Uterus (tissue), 4 donors: ENCODE results near the gene RNF112. TPM values are rescaled to one million over a fixed set of nuclear protein-coding genes. Genes with fewer than 3 reads are reported as not detected.
A peak's percentile ranks its signal among the peaks of the same experiment; 100 is the strongest.

Source experiments
- DNase-seq, 2 donors: peaks; one replicate each; pipeline ENCODE4 v3.0.0-alpha.2; 2019 to 2020
- H3K27ac ChIP-seq, 2 donors: fragments of 200-600 bp; sonication (generic); 1 replicate in 1 of 2; 2 replicates in 1 of 2; pipeline ENCODE4 v1.5.1; 2016 to 2018
- H3K27me3 ChIP-seq, 2 donors: fragments of 200-600 bp; sonication (generic); one replicate each; pipeline ENCODE4 v1.5.1; 2018 to 2019; ENCODE audit warnings: control low read depth in 1 of 2
- H3K36me3 ChIP-seq, 2 donors: fragments of 200-600 bp; sonication (generic); one replicate each; pipeline ENCODE4 v1.5.1; 2019; ENCODE audit warnings: control low read depth in 1 of 2
- H3K4me1 ChIP-seq, 2 donors: fragments of 200-600 bp; sonication (generic); one replicate each; pipeline ENCODE4 v1.5.1; 2018 to 2019; ENCODE audit warnings: control low read depth in 1 of 2
- H3K4me3 ChIP-seq, 2 donors: fragments of 200-600 bp; sonication (generic); 1 replicate in 1 of 2; 2 replicates in 1 of 2; pipeline ENCODE4 v1.5.1; 2018 to 2019; ENCODE audit warnings: mild to moderate bottlenecking in 1 of 2
- H3K9me3 ChIP-seq, 2 donors: fragments of 200-600 bp; sonication (generic); one replicate each; pipeline ENCODE4 v1.5.1; 2019; ENCODE audit warnings: control low read depth in 1 of 2
- CTCF ChIP-seq, 4 experiments: fragments of 200-600 bp in 2 of 4; fragments of 450-650 bp in 2 of 4; sonication (generic) in 2 of 4; IDR thresholded peaks; one replicate each; pipeline ENCODE4 v1.5.1; 2016 to 2019; ENCODE audit warnings: antibody characterized with exemption in 4 of 4, mild to moderate bottlenecking in 2 of 4, moderate library complexity in 1 of 4
- POLR2A ChIP-seq, 2 donors: fragments of 450-650 bp; IDR thresholded peaks; one replicate each; pipeline ENCODE4 v1.6.1; 2016; ENCODE audit warnings: antibody characterized with exemption in 2 of 2, mild to moderate bottlenecking in 1 of 2, moderate library complexity in 1 of 2
- intact Hi-C: fragments of 100-400 bp; cut with DNase I; formaldehyde crosslinking; loops from one replicate; pipeline ENCODE4 v1.15.1; 2023; ENCODE audit warnings: low total_unique reads
- total RNA-seq, 4 donors: library from RNA; depleted of rRNA in 3 of 4; stranded (reverse); fragments of >200 nt in 3 of 4; gene quantifications; one replicate each; pipeline versions ENCODE4 v1.1.0 to v1.2.4, GENCODE V29; 2014 to 2023
- donor health status: DM: yes; HTN: yes; CAD: no.

RNF112 gene
- total RNA-seq, 4 donors from 2014 or later = 0.88 to 14.7 (median 3.7) TPM

DNA sequence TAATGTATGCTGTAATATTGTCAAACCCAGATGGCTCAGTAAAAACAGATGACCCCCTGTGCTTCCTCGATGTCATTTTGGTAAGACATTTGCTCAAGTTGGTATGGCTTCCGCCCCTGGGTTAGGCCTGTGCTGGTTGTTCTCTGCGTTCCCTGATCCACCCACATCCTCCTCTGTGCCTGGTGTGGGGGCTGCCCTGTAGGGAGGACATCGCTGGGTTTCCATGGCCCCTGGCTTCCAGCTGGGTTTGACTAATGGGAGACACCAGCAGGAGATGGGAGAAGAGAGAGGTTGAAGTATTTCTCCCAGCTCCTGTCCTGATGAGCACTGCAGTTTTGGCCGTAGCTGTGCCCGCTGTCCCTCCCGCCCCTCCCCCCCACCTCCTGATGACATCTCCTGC lies 19.6 kb upstream of the RNF112 start:
- Histone ChIP-seq H3K4me1 (peaks cover 8 to 16% of the 10 kb centered on the region in 2 donors), H3K27ac (peak overlapping the region; percentile 42 to 91), H3K4me3 (no peak overlapping the region), H3K27me3 (no peaks in the 10 kb centered on the region), H3K9me3 (no peaks in the 10 kb centered on the region), H3K36me3 (no peaks in the 10 kb centered on the region)
- DNase-seq = peak; percentile 12 to 17
- intact Hi-C loops = no loop called here
- TF ChIP-seq CTCF (IDR thresholded peaks at IDR 0.05) (no peak), POLR2A (IDR thresholded peaks at IDR 0.05) (no peak)

DNA sequence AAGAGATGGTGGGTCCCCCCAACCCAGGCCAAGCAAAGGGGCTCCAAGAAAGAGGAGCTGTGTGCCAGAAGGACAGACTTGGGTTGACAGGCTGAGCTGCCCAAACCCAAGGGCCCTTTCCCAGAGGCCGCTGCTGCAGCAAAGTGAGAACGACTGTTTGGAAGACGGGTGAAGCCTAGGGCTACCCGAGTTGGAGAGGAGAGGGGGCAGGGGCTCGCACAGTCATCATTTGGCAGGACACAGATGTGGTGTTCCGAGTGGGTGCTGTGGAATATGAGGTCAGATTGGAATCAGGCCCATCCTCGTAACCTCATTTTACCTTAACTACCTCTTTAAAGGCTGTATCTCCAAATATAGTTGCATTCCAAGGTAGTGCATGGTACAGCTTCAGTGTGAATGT lies 18.7 kb upstream of the RNF112 start:
- no peak overlapping the region for H3K4me3 ChIP-seq
- peaks cover 8 to 16% of the 10 kb centered on the region in 2 donors for H3K4me1 ChIP-seq
- intact Hi-C loops = no loop called here
- H3K9me3 ChIP-seq = no peaks in the 10 kb centered on the region
- no peak for DNase-seq
- H3K27ac ChIP-seq = no peak overlapping the region
- no peaks in the 10 kb centered on the region for H3K36me3 ChIP-seq
- TF ChIP-seq POLR2A (IDR thresholded peaks at IDR 0.05) (no peak), CTCF (IDR thresholded peaks at IDR 0.05) (no peak)
- no peaks in the 10 kb centered on the region for H3K27me3 ChIP-seq

DNA sequence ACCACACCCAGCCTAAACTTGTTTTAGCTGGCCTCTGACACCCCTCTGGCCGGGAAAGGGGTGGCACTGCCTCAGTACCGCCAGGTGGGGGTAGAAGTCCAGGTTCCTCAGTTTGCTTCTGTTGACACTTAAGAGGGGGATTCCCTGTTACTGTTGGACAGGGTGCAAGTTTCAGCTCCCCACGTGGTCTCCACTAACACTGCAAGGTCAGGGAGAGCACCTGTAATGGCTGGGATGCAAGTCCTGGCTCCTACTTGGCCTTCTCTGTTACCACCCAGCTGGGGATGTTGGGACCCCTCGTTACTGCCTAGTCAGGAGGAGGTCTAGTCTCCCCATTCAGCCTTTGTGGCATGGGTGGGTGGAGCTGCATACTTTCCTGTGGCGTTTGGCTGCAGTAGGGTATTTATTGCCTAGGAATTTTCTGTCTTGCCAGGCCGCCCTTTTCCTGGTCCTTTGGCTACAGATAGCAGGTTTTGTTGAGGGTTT lies 13.4 kb upstream of the RNF112 start:
- Histone ChIP-seq H3K4me3 (no peak overlapping the region), H3K9me3 (no peaks in the 10 kb centered on the region), H3K27ac (peak overlapping the region; percentile 35 to 64), H3K36me3 (no peaks in the 10 kb centered on the region), H3K4me1 (peaks cover 0 to 18% of the 10 kb centered on the region in 2 donors), H3K27me3 (no peaks in the 10 kb centered on the region)
- no peak for DNase-seq
- intact Hi-C loops = no loop called here
- TF ChIP-seq POLR2A (IDR thresholded peaks at IDR 0.05) = no peak
- TF ChIP-seq CTCF (IDR thresholded peaks at IDR 0.05) = no peak

DNA sequence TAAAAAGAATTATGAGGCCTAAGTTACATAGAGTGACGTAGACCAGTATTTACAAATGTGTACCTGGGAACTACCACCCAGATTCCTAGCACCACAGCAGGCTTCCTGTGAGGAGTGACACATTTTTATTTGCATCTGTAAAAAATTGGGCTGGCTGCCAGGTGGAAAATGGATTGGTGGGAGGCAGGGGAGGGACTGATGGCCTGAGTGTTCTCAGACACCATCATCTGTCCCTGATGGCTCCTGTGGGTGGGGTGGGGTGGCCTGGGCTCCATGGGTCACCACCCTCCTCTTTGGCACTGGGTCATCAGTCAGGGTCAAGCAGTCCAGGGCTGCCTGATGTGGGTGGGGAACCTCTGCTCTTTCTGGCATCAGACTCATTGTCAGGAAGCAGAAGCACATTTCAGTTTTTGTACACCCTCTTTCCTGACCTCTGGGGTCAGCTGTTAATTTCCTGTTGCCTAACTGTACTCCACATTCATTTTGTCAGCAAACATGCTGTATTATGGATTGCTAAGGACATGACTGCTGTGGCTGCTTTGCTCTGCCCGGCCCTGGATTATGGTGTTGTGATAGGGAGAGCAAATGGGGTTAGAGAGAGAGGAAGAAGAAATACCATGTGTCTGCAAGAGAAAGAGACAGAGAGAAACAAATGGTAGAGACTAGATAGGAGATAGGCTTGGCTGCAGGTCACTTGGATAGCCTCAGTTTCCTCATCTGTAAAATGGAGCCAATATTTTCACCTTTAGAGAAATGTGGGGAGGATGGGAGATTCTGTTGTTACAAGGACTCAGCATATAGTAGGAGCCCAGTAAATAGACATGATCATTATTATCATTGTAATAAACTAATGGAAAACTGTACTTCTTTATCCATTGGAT lies 12.5 kb upstream of the RNF112 start:
- H3K27ac ChIP-seq = peak overlapping the region; percentile 35 to 64
- no peak for TF ChIP-seq POLR2A (IDR thresholded peaks at IDR 0.05)
- no peak for TF ChIP-seq CTCF (IDR thresholded peaks at IDR 0.05)
- H3K4me1 ChIP-seq = peaks cover 0 to 18% of the 10 kb centered on the region in 2 donors
- peak in 1 of 2 donors; percentile 74 for DNase-seq
- H3K27me3 ChIP-seq = no peaks in the 10 kb centered on the region
- H3K36me3 ChIP-seq = no peaks in the 10 kb centered on the region
- intact Hi-C loops = no loop called here
- H3K9me3 ChIP-seq = no peaks in the 10 kb centered on the region
- H3K4me3 ChIP-seq = no peak overlapping the region

GRCh38 chr17:19399750-19400450 lies 11.1 kb upstream of the RNF112 start:
- H3K36me3 ChIP-seq = no peaks in the 10 kb centered on the region
- H3K9me3 ChIP-seq = no peaks in the 10 kb centered on the region
- H3K4me1 ChIP-seq = peaks cover 0 to 18% of the 10 kb centered on the region in 2 donors
- no peak overlapping the region for H3K27ac ChIP-seq
- H3K27me3 ChIP-seq = no peaks in the 10 kb centered on the region
- intact Hi-C loops = no loop called here
- H3K4me3 ChIP-seq = no peak overlapping the region
- DNase-seq = no peak
- TF ChIP-seq POLR2A (IDR thresholded peaks at IDR 0.05) (no peak), CTCF (IDR thresholded peaks at IDR 0.05) (no peak)
